NCI-H2029 (cell line): ENCODE measurements around the gene TSPAN4.

Source experiments
- DNase-seq: peaks from one replicate; lab custom pipeline; 2025; lab: John Stamatoyannopoulos, UW

Gene TSPAN4

DNA sequence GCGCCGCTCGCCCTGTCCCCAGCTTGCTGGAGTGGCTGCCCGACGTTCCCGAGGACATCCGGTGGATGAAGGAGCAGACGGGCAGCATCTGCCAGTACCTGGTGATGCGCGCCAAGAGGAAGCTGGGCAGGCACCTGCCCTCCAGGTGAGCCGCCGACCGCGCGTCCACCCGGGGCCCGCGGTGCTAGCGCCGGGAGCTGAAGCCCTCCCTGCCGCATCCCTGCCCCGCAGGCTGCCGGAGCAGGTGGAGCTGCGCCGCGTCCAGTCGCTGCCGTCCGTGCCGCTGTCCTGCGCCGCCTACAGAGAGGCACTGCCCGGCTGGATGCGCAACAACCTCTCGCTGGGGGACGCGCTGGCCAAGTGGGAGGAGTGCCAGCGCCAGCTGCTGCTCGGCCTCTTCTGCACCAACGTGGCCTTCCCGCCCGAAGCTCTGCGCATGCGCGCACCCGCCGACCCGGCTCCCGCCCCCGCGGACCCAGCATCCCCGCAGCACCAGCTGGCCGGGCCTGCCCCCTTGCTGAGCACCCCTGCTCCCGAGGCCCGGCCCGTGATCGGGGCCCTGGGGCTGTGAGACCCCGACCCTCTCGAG lies 18.3 kb upstream of the TSPAN4 start:
- peak; percentile 91 for DNase-seq

DNA sequence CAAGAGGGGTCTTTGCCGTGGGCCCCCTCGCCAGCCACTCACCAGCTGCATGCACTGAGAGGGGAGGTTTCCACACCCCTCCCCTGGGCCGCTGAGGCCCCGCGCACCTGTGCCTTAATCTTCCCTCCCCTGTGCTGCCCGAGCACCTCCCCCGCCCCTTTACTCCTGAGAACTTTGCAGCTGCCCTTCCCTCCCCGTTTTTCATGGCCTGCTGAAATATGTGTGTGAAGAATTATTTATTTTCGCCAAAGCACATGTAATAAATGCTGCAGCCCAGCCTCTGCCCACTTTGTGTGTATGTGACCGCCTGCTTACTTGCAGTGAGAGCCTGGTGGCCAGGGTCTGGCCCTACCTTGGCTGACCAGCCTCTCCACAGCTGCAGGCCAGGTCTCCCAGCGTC lies 17.7 kb upstream of the TSPAN4 start:
- DNase-seq: no peak

DNA sequence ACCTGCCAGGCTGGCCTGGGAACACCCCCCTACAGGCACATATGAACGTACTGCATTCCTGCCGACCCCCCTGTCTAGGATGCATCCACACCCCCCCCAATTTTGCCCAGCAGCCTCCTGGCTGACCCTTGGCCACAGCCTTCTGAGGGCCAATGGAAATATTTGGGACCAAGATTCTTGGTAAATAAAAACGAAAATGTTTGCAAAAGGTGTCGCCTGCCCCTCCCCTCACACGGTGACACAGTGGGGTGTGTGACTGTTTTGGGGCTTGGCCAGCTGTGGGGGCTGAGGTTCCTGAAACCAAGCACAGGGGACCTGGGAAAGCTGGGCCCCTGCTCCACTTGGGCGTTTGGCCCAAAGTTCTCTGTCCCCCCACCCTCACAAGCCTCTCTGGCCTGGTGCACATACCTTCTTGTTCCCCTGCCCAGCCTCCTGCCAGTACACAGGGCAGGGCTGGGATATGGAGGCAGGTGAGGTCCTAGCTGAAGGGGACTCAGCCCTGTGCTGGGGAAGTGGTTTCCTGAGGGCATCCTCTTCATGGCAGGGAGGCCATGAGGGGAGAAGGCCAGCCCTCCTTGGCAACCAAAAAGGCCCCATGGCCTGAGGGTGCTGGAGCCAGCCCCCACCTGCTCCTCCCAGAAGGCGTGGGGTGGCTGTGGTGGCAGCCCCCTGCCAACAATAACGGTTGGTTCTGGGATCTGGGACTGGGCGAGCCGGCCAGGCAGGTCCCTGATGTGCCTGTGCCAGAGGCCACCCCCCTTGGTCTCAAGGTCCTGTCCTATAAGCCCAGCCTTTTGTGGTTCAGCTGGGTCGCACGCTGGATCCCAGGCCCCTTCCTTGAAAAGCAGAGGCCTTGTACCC lies 17.1 kb upstream of the TSPAN4 start:
- no peak for DNase-seq

DNA sequence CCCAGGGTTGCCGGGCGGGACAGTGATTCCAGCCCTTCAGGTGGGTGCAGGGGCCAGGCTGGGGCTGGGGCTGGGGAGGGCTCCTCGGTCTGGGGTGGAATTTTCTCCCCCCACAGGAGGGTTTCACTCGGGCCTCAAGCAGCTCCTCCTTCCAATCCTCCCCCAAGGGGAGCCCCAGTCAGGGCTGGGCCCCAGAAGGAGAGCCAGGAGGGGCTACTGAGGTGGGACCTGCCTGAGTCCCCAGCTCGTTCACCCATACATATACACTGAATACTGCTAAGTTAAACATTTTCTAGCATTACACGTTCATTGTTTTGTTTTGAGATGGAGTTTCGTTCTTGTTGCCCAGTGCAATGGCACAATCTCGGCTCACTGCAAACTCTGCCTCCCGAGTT lies 16.4 kb upstream of the TSPAN4 start:
- DNase-seq: no peak

DNA sequence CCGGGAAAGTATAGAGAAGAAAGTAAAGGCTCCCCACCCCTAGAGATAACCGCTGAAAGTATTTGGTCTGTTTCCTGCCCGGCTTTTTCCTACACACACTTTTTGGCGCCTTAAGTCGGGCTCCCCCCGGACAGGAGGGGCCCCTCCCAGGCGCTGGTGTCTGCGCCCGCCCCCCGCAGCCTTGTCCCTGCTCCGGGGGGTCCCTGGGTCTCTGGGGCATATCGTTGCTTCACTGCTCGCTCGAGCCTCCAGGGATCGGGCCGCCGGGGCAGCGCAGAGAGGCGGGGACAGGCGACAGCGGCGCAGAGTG lies 15.9 kb upstream of the TSPAN4 start:
- DNase-seq: no peak

DNA sequence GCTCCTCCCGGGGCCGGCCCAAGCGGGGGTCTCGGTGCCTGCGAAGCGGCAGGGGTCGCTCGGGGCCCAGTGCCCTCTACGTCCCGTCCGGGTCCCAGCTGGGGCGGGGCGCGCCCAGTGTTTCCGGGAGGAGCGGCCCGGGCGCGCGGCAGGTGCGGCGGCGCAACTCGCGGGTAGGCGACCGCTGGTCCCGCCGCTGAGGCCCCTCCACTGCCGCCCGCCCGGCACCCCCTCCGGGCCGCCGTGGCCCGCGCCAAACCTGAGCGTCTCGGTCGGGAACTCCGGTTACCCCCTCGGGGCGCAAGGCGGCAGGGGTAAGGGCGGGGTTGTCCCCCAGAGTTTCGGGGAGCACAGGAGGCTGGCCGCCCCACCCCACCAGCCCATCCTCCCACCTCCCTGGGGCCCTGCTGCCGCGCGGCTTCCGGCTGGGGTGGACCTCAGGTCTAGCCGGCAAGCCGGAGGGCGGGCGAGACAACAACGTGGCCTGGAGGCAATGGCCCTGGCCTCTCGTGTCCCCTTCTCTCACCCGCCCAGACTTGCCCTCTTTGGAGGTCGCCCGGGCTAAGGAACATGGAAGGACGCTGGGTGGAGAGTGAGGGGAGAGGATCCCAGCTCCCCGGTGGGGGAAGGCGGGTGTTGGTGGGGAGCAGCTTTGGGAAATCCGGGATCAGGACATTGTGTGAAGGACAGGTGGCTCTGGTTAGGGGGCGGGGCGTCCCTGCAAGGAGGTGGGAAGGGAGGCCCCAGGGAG lies 15.3 kb upstream of the TSPAN4 start:
- no peak for DNase-seq

DNA sequence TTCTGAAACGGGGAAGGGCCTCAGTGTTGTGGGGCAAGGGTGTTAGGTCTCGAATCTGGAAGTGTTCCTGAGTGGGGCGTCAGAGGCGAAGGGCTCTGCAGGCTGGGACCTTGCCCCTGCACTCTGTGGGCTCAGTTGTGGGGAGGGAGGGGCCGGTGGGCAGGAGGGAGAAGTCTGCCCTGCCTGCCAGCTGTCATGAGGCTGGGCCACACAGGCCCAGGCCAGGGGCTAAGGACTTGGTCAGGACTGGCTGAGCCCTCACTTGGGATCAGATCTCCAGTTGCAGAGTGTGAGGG lies 14.8 kb upstream of the TSPAN4 start, which contains the start of gene CRACR2B:
Gene CRACR2B, plus strand, starts transcription at position 23 of the 296 bp plus-strand sequence. CDS start 689 bp downstream, outside the sequence.
- no peak for DNase-seq

DNA sequence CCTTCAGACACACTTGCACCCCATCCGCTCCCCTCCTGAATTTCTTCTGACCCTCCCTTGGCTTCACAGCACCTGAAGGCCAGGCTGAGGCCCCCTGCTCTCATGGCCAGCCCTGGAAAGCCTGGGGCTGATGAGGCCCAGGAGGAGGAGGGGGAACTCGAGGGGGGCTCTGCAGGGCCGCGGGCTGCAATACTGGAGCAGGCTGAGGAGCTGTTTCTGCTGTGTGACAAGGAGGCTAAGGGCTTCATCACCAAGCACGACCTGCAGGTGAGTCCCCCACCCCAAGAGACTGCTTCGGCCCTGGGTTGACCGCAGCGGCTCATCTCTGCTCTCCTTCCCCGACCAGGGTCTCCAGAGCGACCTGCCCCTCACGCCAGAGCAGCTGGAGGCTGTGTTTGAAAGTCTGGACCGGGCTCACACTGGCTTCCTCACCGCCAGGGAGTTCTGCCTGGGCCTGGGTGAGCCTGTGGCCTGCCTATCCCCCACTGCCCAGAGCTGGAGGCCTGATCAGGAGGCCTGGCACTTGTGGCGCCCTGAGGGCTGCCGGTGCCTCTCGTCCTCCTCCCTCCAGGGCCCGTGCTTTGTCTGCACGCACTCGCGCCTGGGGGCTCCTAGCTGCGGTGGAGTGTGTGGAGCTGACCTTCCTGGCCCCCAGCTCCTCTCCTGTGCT lies 14.0 kb upstream of the TSPAN4 start:
- DNase-seq: no peak

DNA sequence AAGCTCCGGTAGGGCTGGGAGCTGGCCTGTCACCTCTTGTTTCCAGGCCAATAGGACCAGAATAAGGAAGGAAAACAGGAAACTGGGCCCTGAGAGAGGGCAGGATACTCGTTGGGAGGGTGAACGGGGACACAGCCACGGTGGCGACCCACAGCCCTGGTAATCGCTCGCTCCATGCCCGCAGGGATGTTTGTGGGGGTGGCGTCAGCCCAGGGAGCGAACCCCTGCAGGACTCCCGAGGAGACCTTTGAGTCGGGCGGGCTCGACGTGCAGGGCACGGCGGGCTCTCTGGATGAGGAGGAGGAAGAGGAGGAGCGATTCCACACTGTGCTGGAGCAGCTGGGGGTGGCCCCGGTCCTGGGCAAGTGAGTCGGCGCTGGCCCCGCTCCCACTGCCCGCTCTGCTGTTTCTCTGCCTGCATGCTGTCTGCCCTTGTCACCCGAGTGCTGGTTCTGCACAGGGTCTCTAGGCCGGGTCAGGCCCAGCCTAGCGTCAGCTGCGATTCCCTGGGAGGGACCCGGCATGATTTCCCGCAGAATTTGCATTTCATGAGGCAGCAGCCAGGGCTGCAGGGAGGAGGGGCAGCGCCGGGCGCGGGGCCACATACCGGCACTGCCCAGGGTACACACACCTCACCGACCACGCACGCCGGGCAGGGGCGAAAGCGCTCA lies 13.3 kb upstream of the TSPAN4 start:
- no peak for DNase-seq

DNA sequence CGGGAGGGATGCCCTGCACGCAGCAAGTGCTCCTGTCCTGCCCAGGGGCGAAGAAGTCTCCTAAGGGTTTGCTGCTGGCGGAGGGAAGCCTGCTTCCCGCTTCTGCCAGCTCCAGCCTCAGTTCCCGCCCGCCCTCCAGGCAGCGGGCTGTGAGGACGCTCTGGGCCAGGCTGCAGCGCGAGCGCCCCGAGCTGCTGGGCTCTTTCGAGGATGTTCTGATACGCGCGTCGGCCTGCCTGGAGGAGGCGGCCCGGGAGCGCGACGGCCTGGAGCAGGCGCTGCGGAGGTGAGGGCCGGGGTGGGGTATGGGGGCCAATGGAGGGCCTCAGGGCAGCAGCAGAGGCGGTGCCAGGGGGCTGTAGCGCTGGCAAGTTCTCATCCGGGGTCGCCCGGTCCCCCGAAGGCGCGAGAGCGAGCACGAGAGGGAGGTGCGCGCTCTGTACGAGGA lies 12.8 kb upstream of the TSPAN4 start:
- DNase-seq: no peak

DNA sequence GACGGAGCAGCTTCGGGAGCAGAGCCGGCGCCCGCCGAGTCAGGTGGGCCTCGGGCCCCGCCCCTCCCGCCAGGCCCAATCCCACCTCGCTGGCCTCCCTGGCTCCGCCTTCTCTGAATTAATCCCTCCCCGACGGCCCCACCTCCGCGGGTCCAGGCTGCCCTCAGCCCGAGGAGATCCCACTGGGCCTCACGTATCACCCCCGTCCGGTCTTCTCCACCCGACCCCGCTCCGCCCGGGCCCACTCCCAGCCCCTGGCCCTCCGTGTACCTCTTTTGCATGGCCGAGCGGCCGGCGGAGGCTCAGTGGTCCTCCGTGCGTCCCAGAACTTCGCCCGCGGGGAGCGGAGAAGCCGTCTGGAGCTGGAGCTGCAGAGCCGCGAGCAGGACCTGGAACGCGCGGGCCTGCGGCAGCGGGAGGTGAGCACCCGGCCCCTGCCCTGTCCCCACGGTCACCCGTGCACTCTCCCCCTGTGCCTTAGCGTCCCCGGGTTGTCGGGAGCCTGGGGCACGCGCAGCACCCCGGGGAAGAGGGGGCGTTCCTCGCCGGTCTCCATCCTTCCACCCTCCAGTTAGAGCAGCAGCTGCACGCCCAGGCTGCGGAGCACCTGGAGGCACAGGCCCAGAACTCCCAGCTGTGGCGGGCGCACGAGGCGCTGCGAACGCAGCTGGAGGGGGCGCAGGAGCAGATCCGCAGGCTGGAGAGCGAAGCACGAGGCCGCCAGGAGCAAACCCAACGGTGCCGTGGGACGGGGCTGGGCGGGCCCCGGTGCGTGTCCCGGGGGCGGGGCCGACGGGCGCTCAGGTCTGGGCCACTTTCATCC lies 12.1 kb upstream of the TSPAN4 start:
- DNase-seq: peak; percentile 72

DNA sequence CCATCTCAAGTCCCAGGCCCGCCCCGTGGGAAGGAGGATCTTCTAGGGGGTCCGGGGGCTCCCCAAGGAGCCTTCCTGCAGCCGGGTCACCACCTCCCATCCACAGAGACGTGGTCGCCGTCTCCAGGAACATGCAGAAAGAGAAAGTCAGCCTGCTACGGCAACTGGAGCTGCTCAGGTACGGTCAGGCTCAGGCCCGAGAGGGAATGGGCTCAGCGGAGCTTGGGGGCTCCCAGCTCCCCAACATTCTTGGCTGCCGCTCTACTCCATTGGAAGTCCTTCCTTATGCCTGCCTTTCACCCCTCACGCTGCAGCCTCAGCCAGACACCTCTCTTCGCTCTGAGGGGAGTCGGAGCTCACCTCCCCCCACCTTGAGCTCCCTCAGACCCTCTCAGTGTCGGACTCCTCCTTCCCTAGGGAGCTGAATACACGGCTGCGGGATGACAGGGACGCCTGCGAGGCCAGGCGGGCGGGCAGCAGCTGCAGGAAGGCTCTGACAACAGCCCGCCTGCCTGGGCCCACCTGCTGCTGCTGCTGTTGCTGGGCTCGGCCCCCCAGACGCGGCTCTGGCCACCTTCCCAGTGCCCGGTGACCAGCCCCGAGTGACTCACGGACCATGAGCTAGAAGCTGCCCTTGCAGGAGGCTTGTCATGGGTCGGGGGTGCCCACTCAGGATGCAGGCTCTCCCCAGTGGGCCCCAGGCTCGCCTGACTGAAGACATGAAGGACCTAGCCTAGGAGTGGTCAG lies 11.4 kb upstream of the TSPAN4 start:
- DNase-seq: no peak

DNA sequence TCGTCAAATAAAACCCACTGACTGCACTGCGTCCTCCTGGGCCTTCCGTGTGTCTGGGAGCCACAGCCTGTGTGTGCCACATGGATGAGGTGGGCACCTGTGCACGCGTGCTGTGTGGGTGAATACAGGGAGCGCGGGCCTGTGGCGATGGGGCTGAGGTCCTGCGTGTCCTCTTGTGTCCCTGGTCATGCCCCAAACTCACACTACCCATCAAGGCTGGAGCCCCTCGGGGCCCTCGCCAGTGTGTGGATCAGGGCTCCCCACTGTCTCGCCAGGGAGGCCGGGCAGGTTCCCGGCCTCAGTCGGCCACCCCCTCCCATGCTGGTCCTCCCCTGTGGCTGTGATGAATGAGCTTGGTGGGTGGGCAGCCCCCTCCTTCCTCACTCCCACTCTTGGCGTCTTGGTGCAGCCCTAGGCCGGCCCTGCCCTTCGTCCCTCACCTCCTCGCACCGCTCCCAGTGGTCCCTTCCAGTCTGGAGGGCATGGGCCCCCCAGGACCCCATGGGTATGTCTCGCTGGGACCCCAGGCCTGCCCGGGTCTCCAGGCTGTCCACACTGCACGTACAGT lies 10.6 kb upstream of the TSPAN4 start:
- DNase-seq: no peak

DNA sequence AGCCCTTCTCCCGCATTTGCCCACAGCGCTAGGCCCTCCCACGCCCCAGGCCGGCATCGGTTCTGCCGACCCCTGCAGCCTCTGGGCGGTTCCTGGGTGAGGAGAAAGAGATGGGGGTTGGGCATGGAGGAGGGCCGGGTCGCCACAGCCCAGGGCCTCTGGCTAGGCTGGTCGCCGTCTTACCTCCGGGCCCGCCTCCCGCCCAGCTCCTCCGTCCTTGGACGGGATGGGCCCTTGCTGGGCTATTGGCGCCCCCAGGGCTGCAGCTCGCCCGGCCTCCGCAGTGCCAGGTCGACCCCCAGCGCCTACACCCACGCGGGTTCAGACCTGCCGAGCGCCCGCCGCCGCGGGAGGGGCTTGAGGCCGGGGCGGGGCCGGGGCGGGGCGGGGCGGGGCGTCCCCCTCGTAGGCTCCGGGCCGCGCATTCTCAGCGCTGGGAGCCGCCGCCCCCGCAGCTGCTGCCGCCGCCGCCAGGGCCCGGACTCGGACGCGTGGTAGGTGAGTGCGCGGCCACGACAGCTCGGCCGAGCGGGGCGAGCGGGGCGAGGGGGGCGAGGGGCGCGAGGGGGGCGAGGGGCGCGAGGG lies 10.0 kb upstream of the TSPAN4 start, which contains the start of gene CD151:
Gene CD151, plus strand, starts transcription at position 424 of the 585 bp plus-strand sequence. CDS start 3,118 bp downstream, outside the sequence.
- no peak for DNase-seq

DNA sequence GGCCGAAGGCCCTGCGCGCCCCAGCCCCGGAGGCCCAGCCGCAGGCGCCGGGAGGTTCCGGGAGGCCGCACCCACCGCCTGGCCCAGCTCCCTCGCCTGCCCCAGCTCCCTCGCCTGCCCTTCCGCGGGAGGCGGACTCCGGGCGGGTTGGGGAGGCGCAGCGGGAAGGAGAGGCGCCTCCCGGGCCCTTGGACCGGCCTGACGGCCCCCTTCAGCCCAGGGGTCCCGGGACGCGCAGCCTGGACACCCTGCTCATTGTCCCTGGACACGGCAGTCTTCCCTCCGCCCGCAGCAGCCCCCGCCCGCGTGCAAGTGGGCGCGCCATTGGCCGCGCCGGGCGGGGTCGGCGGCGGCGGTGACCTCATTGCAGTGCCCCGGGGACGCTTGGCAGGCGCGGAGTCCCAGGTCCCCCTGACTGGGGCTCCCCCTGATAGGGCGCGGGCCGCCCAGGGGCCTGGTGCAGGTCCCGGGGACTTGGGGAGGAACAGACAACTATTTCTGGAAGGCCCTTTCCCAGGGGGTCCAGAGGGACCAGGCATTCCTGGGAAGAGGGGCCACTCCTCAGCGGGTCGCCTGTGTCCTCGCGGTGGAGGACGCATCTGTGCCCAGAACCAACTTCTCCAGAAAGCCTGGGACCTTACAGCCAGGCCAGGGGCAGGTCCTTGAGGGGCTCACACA lies 9.4 kb upstream of the TSPAN4 start:
- DNase-seq: no peak

DNA sequence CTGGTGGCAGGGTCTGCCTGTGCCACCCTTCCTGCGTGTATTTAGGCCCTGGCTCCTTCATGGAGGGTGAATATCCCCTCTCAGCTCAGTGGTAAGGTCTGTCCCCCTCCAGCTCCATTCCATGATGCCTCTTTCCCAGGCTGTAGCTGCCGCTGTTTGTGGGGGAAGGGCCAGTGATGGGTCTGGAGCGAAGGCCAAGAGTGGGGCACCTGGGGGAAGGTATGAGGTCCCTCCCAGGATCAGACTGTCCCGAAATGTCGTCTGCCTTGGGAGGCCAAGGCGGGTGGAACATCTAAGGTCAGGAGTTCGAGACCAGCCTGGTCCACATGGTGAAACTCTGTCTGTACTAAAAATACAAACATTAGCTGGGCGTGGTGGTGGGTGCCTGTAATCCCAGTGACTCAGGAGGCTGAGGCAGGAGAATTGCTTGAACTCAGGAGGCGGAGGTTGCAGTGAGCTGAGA lies 8.8 kb upstream of the TSPAN4 start:
- DNase-seq: no peak

DNA sequence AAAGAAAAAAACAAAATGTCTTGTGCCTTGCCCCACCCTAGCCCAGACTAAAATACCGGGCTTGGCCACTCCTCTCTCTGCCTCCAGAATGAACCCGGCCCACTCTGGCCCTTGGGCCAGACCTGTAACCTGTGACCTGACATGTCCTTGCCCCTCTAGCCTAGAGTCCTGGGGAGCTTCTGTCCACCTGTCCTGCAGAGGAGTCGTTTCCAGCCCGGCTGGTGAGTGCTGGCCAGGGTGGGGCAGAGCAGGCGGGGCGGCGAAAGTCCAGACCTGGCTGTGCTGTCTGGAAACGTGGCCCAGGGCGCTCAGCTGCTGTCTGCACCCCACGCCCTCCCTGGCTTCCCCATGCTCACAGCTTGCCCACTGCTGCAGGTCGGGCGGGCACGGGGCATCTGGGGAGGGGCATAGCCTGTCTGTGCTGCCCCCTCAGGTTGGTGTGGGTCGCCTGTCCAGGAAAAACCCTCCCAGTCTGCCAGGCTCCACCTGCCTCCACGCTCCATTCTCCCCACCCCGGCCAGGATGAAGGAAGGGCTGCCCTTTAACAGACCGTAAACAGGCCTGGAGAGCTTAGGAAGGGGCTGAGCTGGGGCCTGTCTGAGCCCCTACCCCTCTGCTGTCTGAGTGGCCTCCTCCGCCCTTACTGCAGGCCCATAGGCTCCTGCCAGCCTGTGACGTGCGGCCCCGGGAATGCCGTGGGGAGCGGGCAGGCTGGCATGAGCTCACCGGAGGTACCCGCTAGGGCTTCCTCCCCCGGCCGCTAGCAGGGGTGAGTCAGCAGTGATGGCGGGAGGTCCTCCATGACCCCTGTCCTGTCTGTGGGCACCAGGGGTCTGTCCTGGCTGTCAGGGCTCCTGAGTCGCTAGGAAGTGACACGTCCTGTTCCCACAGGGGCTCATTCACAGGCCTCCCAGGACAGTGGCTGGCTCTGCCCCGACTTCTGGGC lies 8.0 kb upstream of the TSPAN4 start:
- DNase-seq: no peak

DNA sequence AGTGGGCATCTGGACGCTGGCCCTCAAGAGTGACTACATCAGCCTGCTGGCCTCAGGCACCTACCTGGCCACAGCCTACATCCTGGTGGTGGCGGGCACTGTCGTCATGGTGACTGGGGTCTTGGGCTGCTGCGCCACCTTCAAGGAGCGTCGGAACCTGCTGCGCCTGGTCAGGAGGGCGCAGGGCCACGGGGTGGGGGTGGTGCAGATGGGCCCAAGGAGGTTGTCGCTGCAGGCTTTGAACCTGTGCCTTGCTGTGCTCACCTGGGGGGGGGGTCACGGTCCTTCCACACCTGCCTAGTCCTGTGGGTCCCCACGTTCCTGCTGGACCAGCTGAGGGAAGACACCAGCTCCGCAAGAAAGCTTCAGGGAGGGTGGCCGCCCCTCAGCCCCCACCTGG lies 6.4 kb upstream of the TSPAN4 start:
- DNase-seq: no peak
